Right ventricle myocardium superior (tissue), 1 donor: Measurements from ENCODE around the gene RCC2. TPM values are rescaled to one million over a fixed set of nuclear protein-coding genes. Genes with fewer than 3 reads are reported as not detected.
A peak's percentile ranks its signal among the peaks of the same experiment; 100 is the strongest.
"Not testable (repeated sequence)": the region's sequence is repeated elsewhere in the genome, so short reads cannot be mapped to it uniquely, and the experiment has no call there.

Experiments used
- ATAC-seq: fragments of 200-7000 bp; cut with Tn5 transposase; one replicate; pipeline ENCODE4 v1.9.1; 2020; ENCODE audit warnings: mild to moderate bottlenecking; ENCODE audit not compliant: poor library complexity
- DNase-seq: peaks from one replicate; pipeline ENCODE4 v3.0.0-alpha.2; 2020
- intact Hi-C: fragments of 100-400 bp; cut with DNase I; formaldehyde crosslinking; loops from one replicate; pipeline ENCODE4 v1.11.2; 2022
- total RNA-seq: library from RNA; stranded (reverse); fragmentation: NEBNext Ultra II Directional; extraction: Animal tissue kit (Norgen Biotek cat#: 25700); gene quantifications from one replicate; pipeline ENCODE4 v1.2.1, GENCODE V29; 2021
- donor health status: DM: no; HTN: yes; CAD: no; lungs with severe emphysema.

Gene RCC2
- total RNA-seq, 1 donor from 2014 or later: 11.3 TPM

GRCh38 chr1:17452203-17452602, 12.7 kb upstream of the RCC2 start:
- DNase-seq, ATAC-seq, intact Hi-C loops: not testable (repeated sequence)

DNA sequence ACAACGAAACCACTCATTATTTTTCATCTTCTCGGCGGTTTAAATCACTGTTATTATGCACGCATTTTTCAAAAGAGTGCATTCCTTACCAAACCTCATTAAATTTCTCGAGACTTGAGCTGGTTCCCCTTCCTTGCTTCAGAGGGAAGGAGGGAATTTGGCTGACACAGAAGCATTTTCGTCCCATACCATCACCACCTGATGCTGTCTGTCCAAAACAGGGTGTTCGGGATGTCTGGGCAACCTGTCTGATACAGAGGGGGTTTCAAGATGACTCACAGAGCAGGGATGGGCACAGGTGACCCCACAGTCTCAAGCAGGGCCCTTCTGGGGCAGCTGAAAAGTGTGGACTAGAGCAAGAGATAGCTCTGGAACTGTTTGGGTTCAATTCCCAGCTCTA, 12.3 kb upstream of the RCC2 start:
- no peak for DNase-seq
- ATAC-seq: no peak
- intact Hi-C loops: no loop called here

DNA sequence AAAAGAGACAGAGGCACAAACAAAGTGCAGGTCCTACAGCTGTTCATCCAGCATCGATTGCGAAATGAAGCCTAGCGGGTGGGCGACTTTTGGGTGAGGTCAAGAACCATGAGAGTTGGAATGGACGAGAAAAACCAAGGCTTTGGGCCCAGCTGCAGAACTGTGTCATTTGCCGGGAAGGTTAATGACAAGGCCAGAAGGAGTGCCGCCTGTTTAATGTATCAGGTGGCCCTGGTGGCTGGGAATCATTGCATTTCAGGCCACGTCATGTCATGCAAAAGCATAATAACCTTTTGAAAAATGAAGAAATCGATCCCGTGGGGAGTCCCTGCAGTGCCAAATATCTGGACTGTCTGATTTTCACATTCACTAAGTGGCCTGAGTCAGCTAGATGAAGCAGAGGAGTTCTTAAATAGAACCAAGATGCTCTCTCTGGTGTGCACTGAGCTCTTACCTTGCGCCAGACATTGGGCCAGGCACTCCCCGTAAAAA, 8.1 kb upstream of the RCC2 start:
- no peak for DNase-seq
- ATAC-seq: no peak
- intact Hi-C loops: no loop called here

GRCh38 chr1:17442841-17443240, 3.4 kb upstream of the RCC2 start:
- intact Hi-C loops: no loop called here
- no peak for ATAC-seq
- no peak for DNase-seq

DNA sequence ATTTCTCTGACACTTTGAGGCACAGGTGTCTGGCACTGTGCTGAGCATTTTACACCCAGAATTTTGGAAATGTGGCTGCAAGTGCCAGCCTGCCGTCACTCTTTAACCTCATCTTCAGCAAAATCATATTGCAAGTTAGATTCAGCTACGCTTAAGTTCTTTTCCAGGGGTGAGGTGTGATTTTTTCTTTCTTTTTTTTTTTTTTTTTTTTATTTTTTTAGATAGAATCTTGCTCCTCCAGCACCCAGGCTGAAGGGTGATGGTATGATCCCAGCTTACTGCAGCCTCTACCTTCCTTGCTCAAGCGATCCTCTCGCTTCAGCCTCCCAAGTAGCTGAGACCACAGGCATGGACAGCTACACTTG, 2.5 kb upstream of the RCC2 start:
- intact Hi-C loops: no loop called here
- DNase-seq: no peak
- ATAC-seq: no peak

GRCh38 chr1:17441265-17441992, 2.0 kb upstream of the RCC2 start:
- DNase-seq: no peak
- no peak for ATAC-seq
- intact Hi-C loops: no loop called here

DNA sequence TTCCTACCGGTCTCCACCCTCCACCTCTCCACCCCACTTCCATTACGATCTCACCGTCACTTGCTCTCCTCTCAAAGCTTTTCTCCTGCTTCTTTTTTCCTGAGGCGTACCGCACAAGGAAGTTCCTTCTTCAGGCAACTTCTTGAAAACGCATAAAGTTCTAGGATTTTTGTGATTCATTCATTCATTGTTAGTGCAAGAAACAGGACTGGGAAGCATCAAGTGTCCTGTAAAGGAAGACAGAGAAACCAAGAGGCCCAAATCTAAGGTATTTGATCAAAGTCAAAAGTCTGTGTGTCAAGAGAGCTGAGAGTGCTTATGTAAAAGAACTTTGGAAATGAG, 1.3 kb upstream of the RCC2 start:
- ATAC-seq: no peak
- intact Hi-C loops: no loop called here

GRCh38 chr1:17440074-17440826, 773 bp upstream of the RCC2 start:
- intact Hi-C loops: no loop called here
- no peak for DNase-seq
- ATAC-seq: no peak

More for the DNA sequence above, 1.3 kb upstream of the RCC2 start:
- no peak for DNase-seq

DNA sequence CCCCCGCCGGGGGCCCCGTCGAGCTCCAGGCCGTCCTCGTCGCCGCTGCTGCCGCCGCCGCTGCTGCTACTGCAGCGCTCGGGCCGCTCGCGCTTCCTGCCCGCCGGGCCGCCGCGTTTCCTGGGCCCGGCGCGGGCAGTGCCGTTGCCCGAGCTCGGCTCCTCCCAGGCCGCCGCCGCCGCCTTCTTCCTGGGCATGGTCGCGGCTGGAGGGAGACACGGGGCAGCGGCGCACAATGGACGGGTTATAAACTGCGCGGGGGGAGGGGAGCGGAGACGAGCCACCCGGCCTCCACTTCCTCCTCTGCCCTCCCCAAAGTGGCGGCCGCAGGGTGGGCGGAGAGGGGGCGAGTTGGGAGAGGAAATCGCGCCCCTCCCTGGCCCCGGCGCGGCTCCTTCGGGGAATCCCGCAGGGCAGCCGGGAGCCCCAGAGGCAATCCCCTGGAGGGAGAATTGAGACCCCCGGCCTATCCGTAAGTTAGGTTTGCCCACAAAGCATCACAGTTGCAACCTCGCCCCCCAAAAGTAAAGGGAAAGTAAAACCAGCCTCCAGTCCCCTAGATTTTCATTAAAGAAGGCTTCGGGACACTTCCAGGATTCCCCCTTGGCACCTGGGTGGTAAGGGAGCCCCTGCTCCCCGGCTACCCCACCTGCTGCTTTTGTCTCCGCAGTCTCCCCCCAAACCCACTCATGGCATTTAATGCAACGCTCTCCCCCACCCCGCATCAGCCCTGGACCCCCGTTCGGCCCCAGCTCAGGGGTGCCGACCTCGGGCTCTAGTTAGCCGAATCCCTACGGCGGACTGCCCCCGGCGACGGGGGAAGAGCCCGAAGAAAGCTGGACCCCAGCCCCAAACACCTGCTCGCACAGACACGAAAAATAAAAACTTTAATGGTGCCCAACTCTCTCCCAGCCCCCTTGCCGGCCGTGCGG, 893 bp downstream of the RCC2 start:
- intact Hi-C loops: no loop called here
- DNase-seq (peak; percentile 85), ATAC-seq (peak; percentile 42)

- intact Hi-C loops: no loop called here
- DNase-seq (peak; percentile 63), ATAC-seq (peak; percentile 69)
These were observed 1.7 kb downstream of the RCC2 start for GRCh38 chr1:17437580-17438317.

DNA sequence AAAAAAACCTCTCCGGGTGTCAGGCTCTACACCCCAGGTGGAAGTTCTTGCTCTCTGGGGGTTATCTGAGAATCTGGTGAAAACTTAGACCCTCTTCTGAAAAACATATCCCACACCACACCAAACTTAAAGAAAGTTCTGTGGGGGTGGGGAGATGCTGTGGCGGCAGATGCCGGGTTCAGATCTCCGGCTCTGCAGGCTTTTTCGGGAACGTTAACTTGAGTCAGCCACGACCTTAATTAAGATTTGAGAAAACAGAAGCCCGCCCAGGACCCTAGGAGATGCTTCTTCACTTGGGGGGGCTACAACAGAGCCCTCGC, 2.3 kb downstream of the RCC2 start:
- DNase-seq (no peak), ATAC-seq (no peak)
- intact Hi-C loops: no loop called here

- intact Hi-C loops: no loop called here
- ATAC-seq (no peak), DNase-seq (no peak)
These were observed 2.9 kb downstream of the RCC2 start for GRCh38 chr1:17436380-17437174.

DNA sequence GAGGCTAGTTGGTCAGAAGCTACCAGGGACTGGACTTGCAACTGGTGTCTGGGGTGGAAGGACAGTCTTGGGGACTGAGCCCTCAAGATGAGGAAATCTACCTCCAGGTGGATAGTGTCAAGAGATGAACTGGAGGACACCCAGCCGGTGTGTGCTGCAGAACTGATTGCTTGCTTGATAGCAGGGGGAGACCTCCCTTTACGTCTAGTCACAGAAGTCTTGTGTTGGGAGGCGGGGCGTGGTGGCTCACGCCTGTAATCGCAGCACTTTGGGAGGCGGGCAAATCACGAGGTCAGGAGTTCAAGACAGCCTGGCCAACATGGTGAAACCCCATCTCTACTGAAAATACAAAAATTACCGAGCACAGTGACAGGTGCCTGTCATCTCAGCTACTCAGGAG, 4.9 kb downstream of the RCC2 start:
- ATAC-seq: no peak
- no peak for DNase-seq
- intact Hi-C loops: no loop called here

DNA sequence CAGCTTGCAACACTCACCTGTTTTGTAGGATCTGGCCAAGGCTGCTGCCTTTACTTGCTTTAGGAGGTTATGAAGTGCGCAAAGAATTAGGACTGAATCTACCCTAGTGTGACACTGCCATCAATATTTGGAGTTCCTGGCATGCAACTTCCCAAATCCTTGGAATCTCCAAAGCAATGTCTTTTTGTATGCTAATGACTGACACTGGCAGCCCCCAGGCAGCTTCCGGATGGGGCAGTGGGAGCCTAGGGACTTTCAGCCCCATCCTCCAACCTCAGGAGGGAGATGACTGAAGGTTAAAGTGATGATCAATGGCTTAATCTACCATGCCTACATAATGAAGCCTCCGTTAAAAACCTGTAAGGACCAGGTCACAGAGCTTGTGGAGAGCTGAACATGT, 5.5 kb downstream of the RCC2 start:
- ATAC-seq: no peak
- intact Hi-C loops: no loop called here
- no peak for DNase-seq

DNA sequence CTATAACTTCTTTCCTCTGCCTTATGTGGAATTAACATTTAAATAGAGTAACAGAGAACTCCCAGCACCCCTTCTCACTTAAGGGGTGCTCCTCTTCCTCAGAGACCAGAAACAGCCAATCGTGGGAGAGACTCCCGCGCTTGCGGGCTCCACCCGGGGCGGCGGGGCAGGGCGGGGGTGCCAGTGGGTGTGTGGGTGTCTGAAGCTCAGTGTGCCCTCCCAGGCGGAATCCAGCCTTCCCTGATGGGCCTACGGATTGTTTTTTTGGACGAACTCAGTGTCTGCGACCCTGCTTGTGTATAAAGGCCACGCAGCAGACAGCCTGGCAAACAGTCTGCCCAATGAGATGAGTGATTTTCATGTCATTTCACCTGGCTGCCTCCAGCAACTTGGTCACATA, 6.2 kb downstream of the RCC2 start:
- intact Hi-C loops: no loop called here
- DNase-seq (no peak), ATAC-seq (no peak)

DNA sequence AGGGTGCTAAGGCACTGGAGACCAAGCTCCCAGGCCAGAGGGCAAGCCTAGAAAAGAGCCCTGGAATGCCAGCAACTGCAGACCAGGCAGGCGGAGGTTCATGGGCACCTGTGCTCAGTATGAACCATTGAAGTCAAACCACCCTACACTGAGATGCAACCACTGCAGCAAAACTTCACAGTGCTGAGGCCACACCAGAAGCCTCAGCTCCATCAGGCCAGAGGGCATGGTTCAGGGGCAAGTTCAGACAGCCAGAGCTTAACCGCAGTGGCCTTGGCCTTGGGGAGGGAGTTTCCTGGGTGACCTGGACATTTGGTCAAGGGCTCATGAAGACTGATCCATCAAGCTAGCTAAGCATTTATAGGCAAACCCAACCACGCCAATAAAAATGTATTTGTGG, 7.1 kb downstream of the RCC2 start:
- DNase-seq (no peak), ATAC-seq (no peak)
- intact Hi-C loops: no loop called here

DNA sequence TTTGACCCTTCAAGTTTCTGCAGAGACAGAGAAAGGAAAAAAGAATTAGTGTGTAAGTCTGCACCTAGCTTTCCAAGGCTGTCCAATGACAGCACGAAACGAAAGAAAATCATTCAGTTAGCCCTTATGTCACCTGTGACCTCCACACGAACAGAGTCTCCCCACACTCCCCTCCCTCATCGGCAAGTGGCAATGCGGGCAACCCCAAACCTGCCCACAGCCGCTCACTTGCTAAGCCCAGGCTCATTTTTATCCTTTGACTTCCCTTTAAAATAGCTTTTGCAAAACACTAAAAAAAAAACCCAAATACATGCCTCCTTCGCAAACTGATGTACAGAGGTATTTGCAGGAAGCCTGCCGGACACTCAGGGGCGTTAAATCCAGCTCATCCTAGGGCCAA, 10.3 kb downstream of the RCC2 start:
- DNase-seq (no peak), ATAC-seq (no peak)
- intact Hi-C loops: loop anchor here (10.0 kb wide), 1 partner anchor 176 kb away; no protein-coding TSS in a partner anchor
